K562 (cell line): ENCODE measurements around the gene DAPL1. TPM values are rescaled to one million over a fixed set of nuclear protein-coding genes. Genes with fewer than 3 reads are reported as not detected.

Experiments
- ATAC-seq: fragments of 200-7000 bp; cut with Tn5 transposase; 3 replicates; pipeline ENCODE4 v1.9.1; 2020; ENCODE audit warnings: moderate library complexity
- BruUV-seq: library from RNA; stranded (reverse); fragments of 400-500 nt; replicated peaks from 2 replicates; lab custom pipeline; 2021; lab: Mats Ljungman, UMichigan
- CTCF ChIA-PET: fragments of 300-600 bp; formaldehyde crosslinking; extraction: SDS; loops from one replicate; lab custom pipeline; 2021; ENCODE audit warnings: low intra/inter-chr PET ratio; lab: Yijun Ruan, JAX
- POLR2A ChIA-PET: fragments of 300-600, 350-650 bp; sonication (Branson Sonifier 250); formaldehyde crosslinking; extraction: SDS; loops from one replicate; lab custom pipeline; 2021; ENCODE audit warnings: antibody characterized with exemption, inconsistent platforms; lab: Yijun Ruan, JAX
- DNase-seq, 4 experiments: peaks; one replicate each; pipeline versions ENCODE4 v3.0.0 to v3.0.0-alpha.2; 2011 to 2018; ENCODE audit warnings: low spot score in 3 of 4, mixed read lengths in 3 of 4; ENCODE audit errors: extremely low read depth in 1 of 4
- FAIRE-seq: peaks from 2 replicates; lab custom pipeline; 2011; peaks lifted over from hg19 to GRCh38; lab: Jason Lieb, UNC
- H2AFZ ChIP-seq: 2 replicates; pipeline ENCODE4 v1.6.0; 2011; ENCODE audit warnings: low read depth, low read length, control low read depth, inconsistent platforms
- H3K27ac ChIP-seq: fragments of 200-600 bp; 3 replicates; pipeline ENCODE4 v1.8.0; 2011; ENCODE audit warnings: low read depth, mild to moderate bottlenecking, control low read depth, inconsistent platforms, low read length, moderate library complexity, mixed read lengths; ENCODE audit errors: extremely low read depth
- H3K27me3 ChIP-seq, 2 experiments: fragments of 300-600 bp in 1 of 2; 2 replicates in 1 of 2; 3 replicates in 1 of 2; pipeline versions ENCODE4 v1.6.0 to v1.8.0; 2011; ENCODE audit warnings: inconsistent platforms in 2 of 2, low read length in 2 of 2, mild to moderate bottlenecking in 1 of 2, mixed read lengths in 1 of 2, moderate library complexity in 1 of 2; ENCODE audit not compliant: control insufficient read depth in 2 of 2, insufficient read depth in 2 of 2
- H3K36me3 ChIP-seq: fragments of 300-600 bp; 3 replicates; pipeline ENCODE4 v1.8.0; 2011; ENCODE audit warnings: mild to moderate bottlenecking, low read length, inconsistent platforms; ENCODE audit not compliant: control insufficient read depth, insufficient read depth
- H3K4me1 ChIP-seq, 2 experiments: fragments of 200-600 bp in 1 of 2; replicated peaks in 1 of 2; 2 replicates in 1 of 2; 3 replicates in 1 of 2; pipeline versions ENCODE4 v1.5.1 to v1.8.0; 2011; ENCODE audit warnings: inconsistent platforms in 2 of 2, low read length in 2 of 2, mild to moderate bottlenecking in 1 of 2, mixed read lengths in 1 of 2, moderate library complexity in 1 of 2; ENCODE audit not compliant: control insufficient read depth in 2 of 2, insufficient read depth in 2 of 2
- H3K4me2 ChIP-seq: 2 replicates; pipeline ENCODE4 v1.6.1; 2011; ENCODE audit warnings: low read length, control low read depth, inconsistent platforms, mixed read lengths; ENCODE audit not compliant: insufficient read depth
- H3K4me3 ChIP-seq: fragments of 200-600 bp; sonication (generic), shearing (Covaris generic); 2 replicates; pipeline ENCODE4 v1.5.1; 2016; ENCODE audit warnings: control low read depth, inconsistent platforms
- H3K79me2 ChIP-seq: fragments of 200-600 bp; 3 replicates; pipeline ENCODE4 v1.8.0; 2011; ENCODE audit warnings: low read length, inconsistent platforms; ENCODE audit not compliant: control insufficient read depth, insufficient read depth
- H3K9ac ChIP-seq, 2 experiments: 2 replicates each; pipeline versions ENCODE4 v1.6.0 to v1.6.1; 2011; ENCODE audit warnings: low read depth in 2 of 2, low read length in 2 of 2, control low read depth in 1 of 2, inconsistent platforms in 1 of 2, mild to moderate bottlenecking in 1 of 2, mixed read lengths in 1 of 2; ENCODE audit not compliant: insufficient read depth in 1 of 2
- H3K9me1 ChIP-seq: one replicate; pipeline ENCODE4 v1.6.0; 2011; ENCODE audit warnings: inconsistent platforms, mild to moderate bottlenecking, low read length, moderate library complexity; ENCODE audit not compliant: control insufficient read depth, insufficient read depth
- H3K9me3 ChIP-seq: replicated peaks from 2 replicates; pipeline ENCODE4 v1.5.1; 2011; ENCODE audit warnings: low read depth, low read length, inconsistent platforms; ENCODE audit not compliant: control insufficient read depth, insufficient read depth
- H4K20me1 ChIP-seq: replicated peaks from 2 replicates; pipeline ENCODE4 v1.6.1; 2011; ENCODE audit warnings: low read length, inconsistent platforms, mixed read lengths; ENCODE audit not compliant: control insufficient read depth, insufficient read depth
- ATF1 ChIP-seq, 2 experiments: fragments of 450-650 bp in 1 of 2; IDR thresholded peaks; 2 replicates each; pipeline ENCODE4 v1.6.1; 2016; ENCODE audit warnings: missing compliant biosample characterization in 1 of 2, missing genetic modification characterization in 1 of 2
- CEBPB ChIP-seq: fragments of 450-650 bp; IDR thresholded peaks from 2 replicates; pipeline ENCODE4 v1.6.1; 2016; ENCODE audit warnings: missing genetic modification characterization, missing compliant biosample characterization
- DMBX1 ChIP-seq: fragments of 250-450 bp; sonication (Bioruptor Pico); IDR thresholded peaks from 2 replicates; pipeline ENCODE4 v1.8.0; 2022; ENCODE audit warnings: inconsistent platforms, mild to moderate bottlenecking, moderate library complexity, borderline replicate concordance
- YBX1 ChIP-seq: fragments of 450-650 bp; IDR thresholded peaks from 2 replicates; pipeline ENCODE4 v1.7.1; 2016; ENCODE audit warnings: mild to moderate bottlenecking
- ZNF121 ChIP-seq: sonication (generic); formaldehyde crosslinking; conservative IDR thresholded peaks from 2 replicates; pipeline ENCODE4 v1.8.0; 2022; ENCODE audit warnings: missing genetic modification reagents
- ZNF197 ChIP-seq: fragments of 200-800 bp; sonication (Bioruptor generic); IDR thresholded peaks from 2 replicates; pipeline ENCODE4 v1.6.1; 2016; ENCODE audit warnings: low read depth, missing genetic modification characterization, missing compliant biosample characterization
- ZNF354B ChIP-seq: fragments of 250-450 bp; sonication (Bioruptor Pico); IDR thresholded peaks from 2 replicates; pipeline ENCODE4 v1.4.0; 2020
- ZNF507 ChIP-seq: conservative IDR thresholded peaks from 2 replicates; pipeline ENCODE4 v1.6.1; 2017; ENCODE audit warnings: missing genetic modification characterization, missing compliant biosample characterization
- ZNF589 ChIP-seq: fragments of 200-800 bp; sonication (Bioruptor generic); IDR thresholded peaks from 2 replicates; pipeline ENCODE4 v1.6.1; 2016; ENCODE audit warnings: low read depth, missing genetic modification characterization, missing compliant biosample characterization
- WGBS: fragments of 100-300 bp; shearing (Covaris generic); methylation state at CpG from one replicate; pipeline ENCODE4 v1.1.6; 2016; ENCODE audit warnings: low coverage, mixed read lengths; ENCODE audit not compliant: insufficient coverage; ENCODE audit errors: missing lambda C conversion rate; 5-methylcytosine and 5-hydroxymethylcytosine counted together
- in situ Hi-C: fragments of 300-500 bp; cut with MboI; formaldehyde crosslinking; loops from 4 replicates; pipeline ENCODE4 v1.15.0; 2018; ENCODE audit warnings: inconsistent platforms, mixed read lengths
- intact Hi-C: fragments of 100-400 bp; cut with micrococcal nuclease; formaldehyde crosslinking; loops from 2 replicates; pipeline ENCODE4 v1.14.2; 2022
- polyA plus RNA-seq, 8 experiments: library from polyadenylated mRNA; depleted of rRNA in 4 of 8; stranded (reverse) in 5 of 8; unstranded in 3 of 8; fragments of >200 nt; fragmentation: Nextera tagmentation in 2 of 8; fragmentation: Illumina TruSeq in 1 of 8; extraction: Ambion mirVana in 2 of 8; extraction: Trizol in 1 of 8; gene quantifications; 2 replicates each; pipeline versions ENCODE4 v1.2.1 to v1.2.3, GENCODE V29; 2011 to 2014; ENCODE audit warnings: inconsistent platforms in 1 of 8, missing spikeins in 1 of 8
- total RNA-seq, 7 experiments: library from RNA; depleted of rRNA in 6 of 7; stranded (reverse); fragments of >200 nt in 6 of 7; fragmentation: Illumina TruSeq in 2 of 7; extraction: Trizol in 2 of 7; gene quantifications; 2 replicates each; pipeline versions ENCODE4 v1.2.1 to v1.2.3, GENCODE V29; 2011 to 2021; ENCODE audit warnings: low replicate concordance in 1 of 7
- TF ChIP-seq, protein P1 (sequence below): fragments of 450-650 bp; IDR thresholded peaks from 2 replicates; pipeline ENCODE4 v1.6.1; 2017; ENCODE audit warnings: antibody characterized with exemption, mild to moderate bottlenecking
- TF ChIP-seq, protein P2 (sequence below): fragments of 250-450 bp; sonication (Bioruptor Pico); IDR thresholded peaks from 2 replicates; pipeline ENCODE4 v1.4.0; 2020
- TF ChIP-seq, protein P3 (sequence below): sonication (generic); formaldehyde crosslinking; IDR thresholded peaks from 2 replicates; pipeline ENCODE4 v1.5.0; 2020; ENCODE audit warnings: missing genetic modification reagents

Gene DAPL1
- total and polyA plus RNA-seq, 9 of the 15 experiments (the other 6 are each of a cell fraction or from before 2014, with no cell fraction given), result not detected

DNA sequence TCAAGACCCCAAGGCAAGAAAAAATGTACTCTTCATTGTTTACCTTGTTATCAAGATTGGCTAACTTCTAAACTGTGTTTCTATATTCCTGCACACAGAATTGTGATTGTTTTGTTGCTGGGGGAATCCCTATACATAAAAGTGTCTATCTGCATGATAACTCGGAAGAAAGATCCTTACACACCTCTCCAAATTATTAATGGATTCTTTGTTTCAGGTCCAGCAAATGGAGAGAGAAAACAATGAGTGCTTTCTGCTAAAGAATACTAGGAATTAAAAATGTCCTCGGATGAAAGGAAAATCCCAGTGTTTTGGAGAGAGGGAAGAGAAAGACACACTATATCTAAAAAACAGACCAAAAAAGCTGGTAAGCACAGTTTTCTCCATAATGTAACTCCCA lies 6.2 kb upstream of the DAPL1 start:
- ATAC-seq, result no peak
- H3K27ac ChIP-seq, result no peak overlapping the region
- H3K79me2 ChIP-seq, result no peaks in the 10 kb centered on the region
- H3K4me3 ChIP-seq, result no peak overlapping the region
- DNase-seq, result no peak
- 0% methylated on average over 2 of the region's 2 CpGs for WGBS
- no peak overlapping the region for H3K9ac ChIP-seq
- no peaks in the 10 kb centered on the region; the same call in 1 of the 2 replicates for H3K9me3 ChIP-seq
- no TSS peak for BruUV-seq
- intact Hi-C loops, result no loop called here
- no peak for FAIRE-seq
- no peaks in the 10 kb centered on the region for H4K20me1 ChIP-seq
- no peaks in the 10 kb centered on the region for H3K4me1 ChIP-seq
- H2AFZ ChIP-seq, result no peak overlapping the region
- no peaks in the 10 kb centered on the region for H3K36me3 ChIP-seq
- H3K4me2 ChIP-seq, result no peak overlapping the region
- ChIA-PET POLR2A (no interaction called here), CTCF (no interaction called here)
- H3K27me3 ChIP-seq, result peaks cover 5 to 6% of the 10 kb centered on the region in 2 experiments
- no peaks in the 10 kb centered on the region for H3K9me1 ChIP-seq
- in situ Hi-C loops, result no loop called here
- TF ChIP-seq, protein P1, sequence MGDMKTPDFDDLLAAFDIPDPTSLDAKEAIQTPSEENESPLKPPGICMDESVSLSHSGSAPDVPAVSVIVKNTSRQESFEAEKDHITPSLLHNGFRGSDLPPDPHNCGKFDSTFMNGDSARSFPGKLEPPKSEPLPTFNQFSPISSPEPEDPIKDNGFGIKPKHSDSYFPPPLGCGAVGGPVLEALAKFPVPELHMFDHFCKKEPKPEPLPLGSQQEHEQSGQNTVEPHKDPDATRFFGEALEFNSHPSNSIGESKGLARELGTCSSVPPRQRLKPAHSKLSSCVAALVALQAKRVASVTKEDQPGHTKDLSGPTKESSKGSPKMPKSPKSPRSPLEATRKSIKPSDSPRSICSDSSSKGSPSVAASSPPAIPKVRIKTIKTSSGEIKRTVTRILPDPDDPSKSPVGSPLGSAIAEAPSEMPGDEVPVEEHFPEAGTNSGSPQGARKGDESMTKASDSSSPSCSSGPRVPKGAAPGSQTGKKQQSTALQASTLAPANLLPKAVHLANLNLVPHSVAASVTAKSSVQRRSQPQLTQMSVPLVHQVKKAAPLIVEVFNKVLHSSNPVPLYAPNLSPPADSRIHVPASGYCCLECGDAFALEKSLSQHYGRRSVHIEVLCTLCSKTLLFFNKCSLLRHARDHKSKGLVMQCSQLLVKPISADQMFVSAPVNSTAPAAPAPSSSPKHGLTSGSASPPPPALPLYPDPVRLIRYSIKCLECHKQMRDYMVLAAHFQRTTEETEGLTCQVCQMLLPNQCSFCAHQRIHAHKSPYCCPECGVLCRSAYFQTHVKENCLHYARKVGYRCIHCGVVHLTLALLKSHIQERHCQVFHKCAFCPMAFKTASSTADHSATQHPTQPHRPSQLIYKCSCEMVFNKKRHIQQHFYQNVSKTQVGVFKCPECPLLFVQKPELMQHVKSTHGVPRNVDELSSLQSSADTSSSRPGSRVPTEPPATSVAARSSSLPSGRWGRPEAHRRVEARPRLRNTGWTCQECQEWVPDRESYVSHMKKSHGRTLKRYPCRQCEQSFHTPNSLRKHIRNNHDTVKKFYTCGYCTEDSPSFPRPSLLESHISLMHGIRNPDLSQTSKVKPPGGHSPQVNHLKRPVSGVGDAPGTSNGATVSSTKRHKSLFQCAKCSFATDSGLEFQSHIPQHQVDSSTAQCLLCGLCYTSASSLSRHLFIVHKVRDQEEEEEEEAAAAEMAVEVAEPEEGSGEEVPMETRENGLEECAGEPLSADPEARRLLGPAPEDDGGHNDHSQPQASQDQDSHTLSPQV, result no peak
- TF ChIP-seq, protein P2, sequence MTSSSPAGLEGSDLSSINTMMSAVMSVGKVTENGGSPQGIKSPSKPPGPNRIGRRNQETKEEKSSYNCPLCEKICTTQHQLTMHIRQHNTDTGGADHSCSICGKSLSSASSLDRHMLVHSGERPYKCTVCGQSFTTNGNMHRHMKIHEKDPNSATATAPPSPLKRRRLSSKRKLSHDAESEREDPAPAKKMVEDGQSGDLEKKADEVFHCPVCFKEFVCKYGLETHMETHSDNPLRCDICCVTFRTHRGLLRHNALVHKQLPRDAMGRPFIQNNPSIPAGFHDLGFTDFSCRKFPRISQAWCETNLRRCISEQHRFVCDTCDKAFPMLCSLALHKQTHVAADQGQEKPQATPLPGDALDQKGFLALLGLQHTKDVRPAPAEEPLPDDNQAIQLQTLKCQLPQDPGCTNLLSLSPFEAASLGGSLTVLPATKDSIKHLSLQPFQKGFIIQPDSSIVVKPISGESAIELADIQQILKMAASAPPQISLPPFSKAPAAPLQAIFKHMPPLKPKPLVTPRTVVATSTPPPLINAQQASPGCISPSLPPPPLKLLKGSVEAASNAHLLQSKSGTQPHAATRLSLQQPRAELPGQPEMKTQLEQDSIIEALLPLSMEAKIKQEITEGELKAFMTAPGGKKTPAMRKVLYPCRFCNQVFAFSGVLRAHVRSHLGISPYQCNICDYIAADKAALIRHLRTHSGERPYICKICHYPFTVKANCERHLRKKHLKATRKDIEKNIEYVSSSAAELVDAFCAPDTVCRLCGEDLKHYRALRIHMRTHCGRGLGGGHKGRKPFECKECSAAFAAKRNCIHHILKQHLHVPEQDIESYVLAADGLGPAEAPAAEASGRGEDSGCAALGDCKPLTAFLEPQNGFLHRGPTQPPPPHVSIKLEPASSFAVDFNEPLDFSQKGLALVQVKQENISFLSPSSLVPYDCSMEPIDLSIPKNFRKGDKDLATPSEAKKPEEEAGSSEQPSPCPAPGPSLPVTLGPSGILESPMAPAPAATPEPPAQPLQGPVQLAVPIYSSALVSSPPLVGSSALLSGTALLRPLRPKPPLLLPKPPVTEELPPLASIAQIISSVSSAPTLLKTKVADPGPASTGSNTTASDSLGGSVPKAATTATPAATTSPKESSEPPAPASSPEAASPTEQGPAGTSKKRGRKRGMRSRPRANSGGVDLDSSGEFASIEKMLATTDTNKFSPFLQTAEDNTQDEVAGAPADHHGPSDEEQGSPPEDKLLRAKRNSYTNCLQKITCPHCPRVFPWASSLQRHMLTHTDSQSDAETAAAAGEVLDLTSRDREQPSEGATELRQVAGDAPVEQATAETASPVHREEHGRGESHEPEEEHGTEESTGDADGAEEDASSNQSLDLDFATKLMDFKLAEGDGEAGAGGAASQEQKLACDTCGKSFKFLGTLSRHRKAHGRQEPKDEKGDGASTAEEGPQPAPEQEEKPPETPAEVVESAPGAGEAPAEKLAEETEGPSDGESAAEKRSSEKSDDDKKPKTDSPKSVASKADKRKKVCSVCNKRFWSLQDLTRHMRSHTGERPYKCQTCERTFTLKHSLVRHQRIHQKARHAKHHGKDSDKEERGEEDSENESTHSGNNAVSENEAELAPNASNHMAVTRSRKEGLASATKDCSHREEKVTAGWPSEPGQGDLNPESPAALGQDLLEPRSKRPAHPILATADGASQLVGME (CRISPR knock-in tag), result no peak
- TF ChIP-seq YBX1, result no peak
- no peak for TF ChIP-seq ZNF121 (CRISPR knock-in tag)
- TF ChIP-seq, protein P3, sequence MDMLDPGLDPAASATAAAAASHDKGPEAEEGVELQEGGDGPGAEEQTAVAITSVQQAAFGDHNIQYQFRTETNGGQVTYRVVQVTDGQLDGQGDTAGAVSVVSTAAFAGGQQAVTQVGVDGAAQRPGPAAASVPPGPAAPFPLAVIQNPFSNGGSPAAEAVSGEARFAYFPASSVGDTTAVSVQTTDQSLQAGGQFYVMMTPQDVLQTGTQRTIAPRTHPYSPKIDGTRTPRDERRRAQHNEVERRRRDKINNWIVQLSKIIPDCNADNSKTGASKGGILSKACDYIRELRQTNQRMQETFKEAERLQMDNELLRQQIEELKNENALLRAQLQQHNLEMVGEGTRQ (CRISPR knock-in tag), result no peak
- TF ChIP-seq DMBX1 (CRISPR knock-in tag), result no peak
- TF ChIP-seq ATF1 (CRISPR knock-in tag; IDR thresholded peaks at IDR 0.05), result no peak
- TF ChIP-seq ATF1 (tag; IDR thresholded peaks at IDR 0.05), result no peak
- no peak for TF ChIP-seq ZNF197 (CRISPR knock-in tag)
- no peak for TF ChIP-seq ZNF589 (CRISPR knock-in tag)
- no peak for TF ChIP-seq ZNF354B (CRISPR knock-in tag)
- no peak for TF ChIP-seq ZNF507 (tag)
- TF ChIP-seq CEBPB (tag), result no peak
